GOT3 (cell line): ENCODE measurements around the gene PSD2.
A peak's percentile ranks its signal among the peaks of the same experiment; 100 is the strongest.

ENCODE experiments used
- DNase-seq: peaks from one replicate; lab custom pipeline; 2025; ENCODE audit warnings: mixed read lengths; lab: John Stamatoyannopoulos, UW

The PSD2 gene

GRCh38 chr5:139763930-139764791, 31.4 kb upstream of the PSD2 start:
- DNase-seq: no peak

- no peak for DNase-seq
Observed at GRCh38 chr5:139764886-139765408, 30.7 kb upstream of the PSD2 start.

GRCh38 chr5:139765409-139766217, 30.0 kb upstream of the PSD2 start:
- peak; percentile 85 for DNase-seq

GRCh38 chr5:139767960-139768359, 27.6 kb upstream of the PSD2 start:
- DNase-seq: no peak

GRCh38 chr5:139768807-139769465, 26.7 kb upstream of the PSD2 start:
- DNase-seq: no peak

GRCh38 chr5:139769477-139769876, 26.1 kb upstream of the PSD2 start:
- DNase-seq: no peak

GRCh38 chr5:139770722-139771121, 24.9 kb upstream of the PSD2 start:
- no peak for DNase-seq

- DNase-seq: no peak
Observed at GRCh38 chr5:139772089-139772791, 23.4 kb upstream of the PSD2 start.

GRCh38 chr5:139772927-139773690, 22.5 kb upstream of the PSD2 start:
- no peak for DNase-seq

GRCh38 chr5:139774980-139775661, 20.5 kb upstream of the PSD2 start:
- DNase-seq: peak; percentile 62

GRCh38 chr5:139775872-139776271, 19.7 kb upstream of the PSD2 start:
- DNase-seq: no peak

- DNase-seq: no peak
Observed at GRCh38 chr5:139776861-139777260, 18.7 kb upstream of the PSD2 start.

- no peak for DNase-seq
Observed at GRCh38 chr5:139783436-139783965, 12.1 kb upstream of the PSD2 start.

GRCh38 chr5:139784488-139784887, 11.1 kb upstream of the PSD2 start:
- DNase-seq: no peak

- DNase-seq: no peak
Observed at GRCh38 chr5:139787257-139787567, 8.4 kb upstream of the PSD2 start.

GRCh38 chr5:139787568-139788293, 7.9 kb upstream of the PSD2 start:
- DNase-seq: peak; percentile 78

- DNase-seq: no peak
Observed at GRCh38 chr5:139788294-139788910, 7.2 kb upstream of the PSD2 start.

GRCh38 chr5:139789116-139789844, 6.3 kb upstream of the PSD2 start:
- no peak for DNase-seq

- DNase-seq: no peak
Observed at GRCh38 chr5:139789845-139790189, 5.8 kb upstream of the PSD2 start.
